Body of pancreas (tissue), 4 donors: ENCODE measurements around the gene STARD3. TPM values are rescaled to one million over a fixed set of nuclear protein-coding genes. Genes with fewer than 3 reads are reported as not detected.

Experiments
- ATAC-seq: fragments of 150-250 bp; one replicate; pipeline ENCODE4 v1.9.1; 2016
- DNase-seq, 4 donors: peaks; one replicate each; pipeline ENCODE4 v3.0.0-alpha.2; 2019
- H3K27ac ChIP-seq, 4 donors: fragments of 200-600 bp; sonication (generic); 1 replicate in 3 of 4; 2 replicates in 1 of 4; pipeline versions ENCODE4 v1.5.1 to v1.6.1; 2016 to 2019; ENCODE audit warnings: mild to moderate bottlenecking in 1 of 4, mixed read lengths in 1 of 4, moderate library complexity in 1 of 4
- H3K27me3 ChIP-seq, 2 donors: fragments of 200-600 bp; sonication (generic); one replicate each; pipeline ENCODE4 v1.6.0; 2016; ENCODE audit warnings: mild to moderate bottlenecking in 1 of 2
- H3K36me3 ChIP-seq, 2 donors: fragments of 200-600 bp; sonication (generic); replicated peaks in 1 of 2; 2 replicates each; pipeline ENCODE4 v1.5.1; 2016; ENCODE audit warnings: low read depth in 2 of 2; ENCODE audit not compliant: insufficient read depth in 1 of 2
- H3K4me1 ChIP-seq: fragments of 200-600 bp; sonication (generic); one replicate; pipeline ENCODE4 v1.6.0; 2016
- H3K4me3 ChIP-seq, 2 donors: fragments of 200-600 bp; sonication (generic); 1 replicate in 1 of 2; 2 replicates in 1 of 2; pipeline ENCODE4 v1.5.1; 2016 to 2019
- H3K9me3 ChIP-seq, 3 donors: fragments of 200-600 bp; sonication (generic); 1 replicate in 2 of 3; 2 replicates in 1 of 3; pipeline ENCODE4 v1.5.1; 2016
- CTCF ChIP-seq, 7 experiments: fragments of 450-650 bp in 4 of 7; fragments of 200-600 bp in 3 of 7; sonication (generic) in 3 of 7; IDR thresholded peaks; one replicate each; pipeline ENCODE4 v1.5.1; 2016 to 2019; ENCODE audit warnings: antibody characterized with exemption in 7 of 7
- POLR2A ChIP-seq, 3 donors: fragments of 450-650 bp; IDR thresholded peaks; one replicate each; pipeline ENCODE4 v1.6.1; 2016; ENCODE audit warnings: antibody characterized with exemption in 3 of 3, mild to moderate bottlenecking in 2 of 3
- whole genome bisulfite sequencing, 2 donors: methylation state at CpG; one replicate each; pipeline ENCODE4 v1.1.5; 2017; 5-methylcytosine and 5-hydroxymethylcytosine counted together
- intact Hi-C: fragments of 100-400 bp; cut with DNase I; formaldehyde crosslinking; loops from one replicate; pipeline ENCODE4 v1.15.1; 2023
- total RNA-seq, 2 donors: library from RNA; depleted of rRNA; stranded (reverse); fragments of >200 nt; gene quantifications; one replicate each; pipeline ENCODE4 v1.1.0, GENCODE V29; 2016

The STARD3 gene
- total RNA-seq, 2 donors from 2014 or later = 30.1 to 63.9 TPM

GRCh38 chr17:39607851-39608130 is 29.2 kb upstream of the STARD3 start, which contains the start of gene NEUROD2:
TSS of gene NEUROD2 (minus strand) at chr17:39607920. CDS start at chr17:39606599, 1,321 bp downstream.
- Histone ChIP-seq H3K4me1 (peaks cover 28% of the 10 kb centered on the region), H3K9me3 (no peaks in the 10 kb centered on the region), H3K4me3 (no peak within 1 kb of the TSS), H3K27ac (no peak within 1 kb of the TSS), H3K36me3 (no peaks in the 10 kb centered on the region), H3K27me3 (peaks cover 0 to 42% of the 10 kb centered on the region in 2 donors)
- no peak for ATAC-seq
- no peak for DNase-seq
- WGBS, 2 donors = 5 to 6% methylated on average over 16 to 20 of the region's 20 CpGs
- TF ChIP-seq CTCF (IDR thresholded peaks at IDR 0.05) (no peak), POLR2A (IDR thresholded peaks at IDR 0.05) (no peak)
- intact Hi-C loops = no loop called here

- Histone ChIP-seq H3K4me3 (no peak overlapping the region), H3K36me3 (no peaks in the 10 kb centered on the region), H3K9me3 (no peaks in the 10 kb centered on the region), H3K27me3 (peaks cover 0 to 40% of the 10 kb centered on the region in 2 donors), H3K27ac (no peak overlapping the region), H3K4me1 (peaks cover 28% of the 10 kb centered on the region)
- 29 to 31% methylated on average over 12 to 15 of the region's 15 CpGs for WGBS, 2 donors
- ATAC-seq = no peak
- intact Hi-C loops = no loop called here
- DNase-seq = no peak
- no peak for TF ChIP-seq CTCF (IDR thresholded peaks at IDR 0.05)
- no peak for TF ChIP-seq POLR2A (IDR thresholded peaks at IDR 0.05)
Measured at GRCh38 chr17:39608142-39608981, 28.6 kb upstream of the STARD3 start.

GRCh38 chr17:39609416-39610025 is 27.4 kb upstream of the STARD3 start:
- 74 to 90% methylated on average over 4 of the region's 4 CpGs for WGBS, 2 donors
- Histone ChIP-seq H3K9me3 (no peaks in the 10 kb centered on the region), H3K36me3 (no peaks in the 10 kb centered on the region), H3K27me3 (peaks cover 0 to 29% of the 10 kb centered on the region in 2 donors), H3K4me3 (no peak overlapping the region), H3K4me1 (peaks cover 28% of the 10 kb centered on the region), H3K27ac (no peak overlapping the region)
- DNase-seq (no peak), ATAC-seq (no peak)
- TF ChIP-seq POLR2A (IDR thresholded peaks at IDR 0.05) = no peak
- intact Hi-C loops = loop anchor here (5.0 kb wide), 1 partner anchor 148 kb away; no protein-coding TSS in a partner anchor

GRCh38 chr17:39611401-39612112 is 25.4 kb upstream of the STARD3 start:
- Histone ChIP-seq H3K27ac (no peak overlapping the region), H3K4me3 (no peak overlapping the region), H3K9me3 (no peaks in the 10 kb centered on the region), H3K36me3 (no peaks in the 10 kb centered on the region), H3K4me1 (peaks cover 9% of the 10 kb centered on the region), H3K27me3 (peaks cover 0 to 9% of the 10 kb centered on the region in 2 donors)
- no peak for ATAC-seq
- WGBS, 2 donors = 82 to 84% methylated on average over 9 of the region's 9 CpGs
- no peak for DNase-seq
- TF ChIP-seq POLR2A (IDR thresholded peaks at IDR 0.05) = no peak
- intact Hi-C loops = loop anchor here (5.0 kb wide), 1 partner anchor 146 kb away; no protein-coding TSS in a partner anchor

GRCh38 chr17:39612291-39612894 is 24.6 kb upstream of the STARD3 start:
- Histone ChIP-seq H3K4me1 (peaks cover 5% of the 10 kb centered on the region), H3K27ac (no peak overlapping the region), H3K4me3 (no peak overlapping the region), H3K9me3 (no peaks in the 10 kb centered on the region), H3K36me3 (no peaks in the 10 kb centered on the region), H3K27me3 (peaks cover 0 to under 1% of the 10 kb centered on the region in 2 donors)
- no peak for ATAC-seq
- intact Hi-C loops = loop anchor here (5.0 kb wide), 1 partner anchor 145 kb away; no protein-coding TSS in a partner anchor
- no peak for DNase-seq
- WGBS, 2 donors = 20 to 69% methylated on average over 1 to 22 of the region's 22 CpGs
- TF ChIP-seq POLR2A (IDR thresholded peaks at IDR 0.05) (no peak), CTCF (IDR thresholded peaks at IDR 0.05) (no peak)
